SJCRH30 (cell line): ENCODE measurements around the gene TMEM59L. TPM values are rescaled to one million over a fixed set of nuclear protein-coding genes. Genes with fewer than 3 reads are reported as not detected.

Source experiments
- DNase-seq, 2 experiments: peaks; one replicate each; pipeline ENCODE4 v3.0.0-alpha.2; 2015 to 2020
- H3K27ac ChIP-seq: fragments of 250-450 bp; sonication (Bioruptor Pico); 2 replicates; pipeline ENCODE4 v1.5.1; 2020; ENCODE audit warnings: mild to moderate bottlenecking, moderate library complexity
- H3K27me3 ChIP-seq: fragments of 250-450 bp; sonication (Bioruptor Pico); 2 replicates; pipeline ENCODE4 v1.5.1; 2020; ENCODE audit warnings: mild to moderate bottlenecking, moderate library complexity
- H3K36me3 ChIP-seq: fragments of 250-450 bp; sonication (Bioruptor Pico); 2 replicates; pipeline ENCODE4 v1.5.1; 2020; ENCODE audit warnings: mild to moderate bottlenecking, moderate library complexity
- H3K4me1 ChIP-seq: fragments of 250-450 bp; sonication (Bioruptor Pico); 2 replicates; pipeline ENCODE4 v1.5.1; 2020; ENCODE audit warnings: mild to moderate bottlenecking, moderate library complexity
- H3K4me3 ChIP-seq: fragments of 250-450 bp; sonication (Bioruptor Pico); 2 replicates; pipeline ENCODE4 v1.5.1; 2020; ENCODE audit warnings: mild to moderate bottlenecking, moderate library complexity
- H3K9me3 ChIP-seq: fragments of 250-450 bp; sonication (Bioruptor Pico); replicated peaks from 2 replicates; pipeline ENCODE4 v1.5.1; 2020; ENCODE audit warnings: mild to moderate bottlenecking, moderate library complexity
- total RNA-seq: library from RNA; depleted of rRNA; stranded (reverse); fragments of >200 nt; shearing (Covaris generic); gene quantifications from 2 replicates; pipeline ENCODE4 v1.2.3, GENCODE V29; 2014

Gene TMEM59L
- total RNA-seq, 1 experiment from 2014 or later = not detected

DNA sequence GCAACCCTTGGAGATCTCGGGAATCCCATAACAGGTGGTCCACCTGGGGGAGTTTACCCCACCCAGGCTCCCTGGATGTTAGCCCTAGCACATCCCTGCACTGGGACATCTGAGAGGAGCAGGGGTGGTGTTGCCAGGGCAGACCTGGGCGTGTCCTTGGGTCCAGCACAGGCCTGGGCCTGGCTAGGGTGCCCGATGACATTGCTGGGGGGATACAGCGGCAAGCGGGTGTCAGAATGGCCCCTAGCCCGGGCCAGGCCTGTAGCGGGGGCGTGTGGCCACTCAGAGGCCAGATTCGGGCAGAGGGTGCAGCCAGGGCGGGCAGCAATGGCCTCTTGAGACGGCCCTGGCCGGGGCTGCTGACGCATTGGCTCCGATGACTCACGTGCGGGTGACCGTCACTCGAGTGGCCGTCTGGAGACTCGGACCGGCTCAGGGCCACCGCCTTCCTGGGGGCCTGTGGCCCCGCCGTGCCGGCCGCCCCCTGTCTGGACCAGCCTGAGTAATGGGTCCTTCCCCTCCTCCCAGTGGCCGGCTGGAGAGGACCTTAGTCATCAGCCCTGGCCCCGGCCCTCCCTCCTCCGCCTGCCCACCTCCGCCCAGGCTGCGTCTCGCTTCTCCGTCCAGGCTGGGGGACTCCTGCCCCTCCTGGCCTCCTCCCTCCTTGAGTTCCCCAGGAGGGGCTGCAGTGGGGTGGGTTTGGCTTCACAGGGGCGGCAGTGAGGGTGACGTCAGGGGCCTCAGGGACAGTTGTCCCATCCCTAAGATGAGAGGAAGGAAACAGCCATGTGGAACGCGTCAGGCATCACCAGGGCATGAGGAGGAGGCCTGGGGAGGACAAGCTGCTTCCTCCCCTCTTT is 47.6 kb downstream of the TMEM59L start:
- Histone ChIP-seq H3K4me3 (peak overlapping the region; percentile 16; the same call in 1 of the 2 replicates), H3K4me1 (peaks cover 33% of the 10 kb centered on the region), H3K27ac (no peak overlapping the region), H3K27me3 (peaks cover 15% of the 10 kb centered on the region; the same call in 1 of the 2 replicates), H3K9me3 (no peaks in the 10 kb centered on the region), H3K36me3 (no peaks in the 10 kb centered on the region)
- DNase-seq = no peak

DNA sequence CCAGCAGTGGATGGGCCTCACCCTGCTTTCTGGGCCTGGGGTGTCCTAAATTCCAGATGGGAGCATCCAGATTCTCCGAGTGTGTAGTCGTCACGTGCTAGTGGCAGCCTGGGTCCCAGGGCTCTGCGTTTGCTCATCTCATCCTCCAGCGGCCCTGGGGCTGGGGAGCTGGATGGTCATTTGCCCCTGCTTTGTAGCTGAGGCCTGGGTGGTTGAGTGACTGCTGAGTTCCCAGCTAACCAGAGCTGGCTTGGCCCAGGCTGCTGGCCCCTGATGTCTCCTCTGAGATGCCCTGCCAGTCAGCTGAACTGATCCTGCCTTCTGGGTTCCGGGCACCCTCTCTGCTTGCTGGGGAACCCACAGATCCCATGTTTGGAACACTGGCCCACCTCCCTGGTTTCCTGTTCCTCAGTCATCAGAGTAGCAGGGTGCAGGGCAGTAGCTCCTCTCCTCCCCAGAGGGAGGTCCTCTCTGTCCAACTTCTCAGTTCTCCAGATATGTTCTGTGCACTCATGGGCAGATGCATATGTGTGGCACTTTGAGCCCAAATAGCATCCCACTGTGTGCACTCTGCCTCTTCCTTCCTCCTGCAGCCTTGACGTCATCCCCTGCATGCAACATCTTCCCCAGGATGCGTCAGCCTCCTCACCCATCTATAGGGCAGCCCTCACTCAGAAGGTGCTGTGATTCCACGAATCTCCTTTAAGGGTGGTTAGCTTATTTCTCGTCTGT is 48.4 kb downstream of the TMEM59L start:
- H3K4me1 ChIP-seq = peaks cover 33% of the 10 kb centered on the region

DNA sequence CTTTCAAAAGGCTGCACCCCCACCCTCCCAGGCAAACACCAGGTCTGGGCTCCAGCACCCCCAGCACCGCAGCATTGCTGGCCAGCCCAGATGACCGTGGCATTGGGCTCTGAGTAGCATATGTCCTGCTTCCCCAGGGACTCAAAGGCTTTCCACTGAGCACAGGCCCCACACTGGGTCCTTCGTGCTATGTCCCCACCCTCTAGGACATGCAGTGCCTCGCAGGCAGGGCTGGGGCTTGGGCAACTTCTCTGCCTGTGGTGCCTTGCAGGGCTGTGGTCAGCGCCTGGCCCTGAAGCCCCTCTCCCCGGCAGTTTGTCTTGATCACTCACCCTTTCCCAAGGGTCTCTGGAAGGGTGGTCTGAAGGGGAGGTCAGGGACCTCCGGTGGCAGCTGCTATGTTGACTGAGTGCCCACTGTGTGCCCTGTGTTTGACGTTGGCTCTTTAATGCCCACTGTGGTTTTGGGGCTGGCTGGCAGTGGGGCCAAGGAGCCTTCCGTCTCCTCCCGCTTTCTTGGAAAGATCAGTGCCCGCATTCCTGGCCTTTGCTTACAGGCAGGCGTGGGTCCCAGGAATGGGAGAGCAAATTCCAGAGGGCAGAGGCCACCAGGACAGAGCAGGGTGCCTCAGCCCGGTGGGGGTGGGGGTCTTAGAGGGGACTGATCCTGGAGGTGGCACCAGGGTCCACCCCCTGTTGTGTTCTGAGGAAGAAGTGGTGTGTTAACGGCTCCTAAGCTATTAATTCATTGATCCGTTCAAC is 50.5 kb downstream of the TMEM59L start:
- no peaks in the 10 kb centered on the region for H3K36me3 ChIP-seq
- H3K27me3 ChIP-seq = peaks cover 28% of the 10 kb centered on the region
- DNase-seq = no peak
- no peaks in the 10 kb centered on the region for H3K9me3 ChIP-seq
- H3K4me3 ChIP-seq = no peak overlapping the region
- no peak overlapping the region for H3K27ac ChIP-seq
- peaks cover 20% of the 10 kb centered on the region for H3K4me1 ChIP-seq

More for the DNA sequence above, 48.4 kb downstream of the TMEM59L start:
- DNase-seq = no peak
- Histone ChIP-seq H3K27ac (no peak overlapping the region), H3K27me3 (peaks cover 23% of the 10 kb centered on the region), H3K4me3 (no peak overlapping the region), H3K36me3 (no peaks in the 10 kb centered on the region), H3K9me3 (no peaks in the 10 kb centered on the region)

DNA sequence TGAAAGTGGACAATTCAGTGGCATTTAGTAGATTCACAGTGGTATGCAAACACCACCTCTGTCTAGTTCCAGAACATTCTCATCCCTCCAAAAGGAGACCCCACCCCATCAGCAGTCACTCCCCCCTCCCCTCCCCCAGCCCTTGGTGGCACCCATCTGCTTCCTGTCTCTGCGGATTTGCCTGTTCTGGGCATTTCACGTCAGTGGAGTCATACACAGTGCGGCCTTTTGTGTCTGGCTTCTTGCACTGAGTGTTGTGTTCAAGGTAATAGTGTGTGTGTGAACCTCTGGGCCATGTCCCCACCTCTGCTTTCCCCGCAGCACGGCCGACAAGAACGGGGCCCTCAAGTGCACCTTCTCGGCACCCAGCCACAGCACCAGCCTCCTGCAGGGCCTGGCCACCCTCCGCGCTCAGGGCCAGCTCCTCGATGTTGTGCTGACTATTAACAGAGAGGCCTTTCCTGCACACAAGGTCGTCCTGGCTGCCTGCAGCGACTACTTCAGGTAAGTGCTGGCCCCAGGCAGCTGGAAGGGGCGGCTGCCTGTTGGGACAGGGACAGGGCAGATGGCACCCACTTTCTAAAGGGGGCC is 51.4 kb downstream of the TMEM59L start:
- Histone ChIP-seq H3K9me3 (no peaks in the 10 kb centered on the region), H3K27ac (no peak overlapping the region), H3K27me3 (peaks cover 27% of the 10 kb centered on the region), H3K36me3 (no peaks in the 10 kb centered on the region), H3K4me1 (peaks cover 12% of the 10 kb centered on the region), H3K4me3 (no peak overlapping the region)
- no peak for DNase-seq

DNA sequence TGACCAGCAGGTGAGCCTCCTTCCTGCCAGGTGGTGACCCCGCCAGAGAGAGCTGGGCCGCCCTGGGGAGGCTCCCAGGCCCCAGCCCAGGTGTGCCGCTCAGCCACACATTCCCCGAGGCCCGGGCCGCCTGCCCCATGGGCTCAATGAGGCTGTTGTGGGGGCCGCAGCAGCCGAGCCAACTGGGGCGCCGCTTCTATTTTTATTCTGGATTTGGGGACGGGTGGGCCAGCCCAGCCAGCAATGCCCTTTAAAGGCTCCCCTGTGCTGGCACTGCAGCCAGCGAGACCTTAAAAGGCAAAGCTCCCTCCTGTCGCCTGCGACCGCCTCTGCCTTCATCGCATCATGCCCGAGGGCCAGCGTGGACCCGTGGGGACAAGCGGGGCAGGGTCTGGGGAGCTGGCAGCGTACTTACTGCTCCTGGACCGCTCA is 53.1 kb downstream of the TMEM59L start:
- Histone ChIP-seq H3K4me1 (no peaks in the 10 kb centered on the region), H3K9me3 (no peaks in the 10 kb centered on the region), H3K27ac (no peak overlapping the region), H3K27me3 (peaks cover 18% of the 10 kb centered on the region), H3K4me3 (no peak overlapping the region), H3K36me3 (no peaks in the 10 kb centered on the region)
- DNase-seq = no peak

DNA sequence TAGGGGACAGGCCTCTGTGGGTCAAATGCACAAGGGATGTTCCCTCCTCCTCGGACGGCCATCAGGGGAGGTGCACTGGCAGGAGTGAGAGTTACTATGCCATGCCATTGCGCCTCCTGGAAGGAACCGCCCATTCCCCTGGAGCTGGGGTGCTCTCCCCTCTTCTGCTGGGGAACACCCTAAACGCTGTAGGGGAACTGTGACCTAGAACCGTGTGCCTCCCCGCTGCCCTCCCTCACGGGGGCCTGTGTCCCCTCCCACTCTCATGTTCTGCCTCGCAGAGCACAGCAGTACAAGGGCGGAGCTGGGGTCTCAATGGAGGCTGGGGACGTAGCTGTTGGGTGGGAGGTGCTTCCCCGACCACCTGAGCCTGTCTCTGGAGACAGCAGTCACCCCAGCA is 53.6 kb downstream of the TMEM59L start:
- no peak overlapping the region for H3K27ac ChIP-seq
- H3K9me3 ChIP-seq = no peaks in the 10 kb centered on the region
- DNase-seq = no peak
- no peak overlapping the region for H3K4me3 ChIP-seq
- H3K36me3 ChIP-seq = no peaks in the 10 kb centered on the region
- H3K4me1 ChIP-seq = no peaks in the 10 kb centered on the region
- peaks cover 16% of the 10 kb centered on the region for H3K27me3 ChIP-seq

DNA sequence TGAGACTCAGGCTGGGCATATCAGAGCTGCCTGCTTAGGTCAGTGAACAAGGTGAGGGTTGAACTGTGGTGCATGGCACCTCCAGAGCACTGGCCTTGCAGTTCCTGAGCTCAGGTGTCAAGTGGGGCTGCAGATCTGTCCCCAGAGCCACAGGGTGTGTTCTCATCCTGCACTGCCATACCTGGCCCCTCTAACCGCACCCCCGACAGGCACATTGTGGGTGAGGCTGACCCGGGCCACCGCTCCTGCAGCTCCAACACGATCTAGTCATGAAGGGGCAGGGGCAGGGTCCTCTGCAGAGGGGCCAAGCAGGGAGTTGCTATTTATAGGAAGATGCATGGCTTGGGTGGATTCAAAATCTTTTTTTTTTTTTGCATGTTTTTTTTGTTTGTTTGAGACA is 54.1 kb downstream of the TMEM59L start:
- DNase-seq = no peak
- Histone ChIP-seq H3K9me3 (no peaks in the 10 kb centered on the region), H3K27ac (no peak overlapping the region), H3K36me3 (no peaks in the 10 kb centered on the region), H3K4me1 (no peaks in the 10 kb centered on the region), H3K4me3 (no peak overlapping the region), H3K27me3 (peaks cover 17% of the 10 kb centered on the region)

DNA sequence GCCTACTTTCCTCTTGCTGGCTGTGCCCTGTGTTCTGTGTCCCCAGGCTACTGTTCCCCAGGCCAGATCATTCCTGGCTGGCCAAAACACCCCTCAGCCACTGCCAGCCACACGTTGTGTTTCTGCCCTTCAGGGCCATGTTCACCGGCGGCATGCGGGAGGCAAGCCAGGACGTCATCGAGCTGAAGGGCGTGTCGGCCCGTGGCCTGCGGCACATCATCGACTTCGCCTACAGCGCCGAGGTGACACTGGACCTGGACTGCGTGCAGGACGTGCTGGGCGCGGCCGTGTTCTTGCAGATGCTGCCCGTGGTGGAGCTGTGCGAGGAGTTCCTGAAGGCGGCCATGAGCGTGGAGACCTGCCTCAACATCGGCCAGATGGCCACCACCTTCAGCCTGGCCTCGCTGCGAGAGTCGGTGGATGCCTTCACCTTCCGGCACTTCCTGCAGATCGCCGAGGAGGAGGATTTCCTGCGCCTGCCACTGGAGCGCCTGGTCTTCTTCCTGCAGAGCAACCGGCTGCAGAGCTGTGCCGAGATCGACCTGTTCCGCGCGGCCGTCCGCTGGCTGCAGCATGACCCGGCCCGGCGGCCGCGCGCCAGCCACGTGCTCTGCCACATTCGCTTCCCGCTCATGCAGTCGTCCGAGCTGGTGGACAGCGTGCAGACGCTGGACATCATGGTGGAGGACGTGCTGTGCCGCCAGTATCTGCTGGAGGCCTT is 55.0 kb downstream of the TMEM59L start:
- H3K27ac ChIP-seq = no peak overlapping the region
- no peaks in the 10 kb centered on the region for H3K36me3 ChIP-seq
- H3K4me1 ChIP-seq = no peaks in the 10 kb centered on the region

DNA sequence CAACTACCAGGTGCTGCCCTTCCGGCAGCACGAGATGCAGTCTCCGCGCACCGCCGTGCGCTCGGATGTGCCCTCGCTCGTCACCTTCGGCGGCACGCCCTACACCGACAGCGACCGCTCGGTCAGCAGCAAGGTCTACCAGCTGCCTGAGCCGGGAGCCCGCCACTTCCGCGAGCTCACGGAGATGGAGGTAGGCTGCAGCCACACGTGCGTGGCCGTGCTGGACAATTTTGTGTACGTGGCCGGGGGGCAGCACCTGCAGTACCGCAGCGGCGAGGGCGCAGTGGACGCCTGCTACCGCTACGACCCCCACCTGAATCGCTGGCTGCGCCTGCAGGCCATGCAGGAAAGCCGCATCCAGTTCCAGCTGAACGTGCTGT is 55.6 kb downstream of the TMEM59L start:
- no peak overlapping the region for H3K4me3 ChIP-seq
- no peak for DNase-seq
- no peaks in the 10 kb centered on the region for H3K36me3 ChIP-seq
- no peaks in the 10 kb centered on the region for H3K9me3 ChIP-seq
- H3K27ac ChIP-seq = no peak overlapping the region
- peaks cover 26% of the 10 kb centered on the region for H3K27me3 ChIP-seq
- no peaks in the 10 kb centered on the region for H3K4me1 ChIP-seq

More for the DNA sequence above, 55.0 kb downstream of the TMEM59L start:
- H3K9me3 ChIP-seq = no peaks in the 10 kb centered on the region
- H3K27me3 ChIP-seq = peaks cover 26% of the 10 kb centered on the region
- H3K4me3 ChIP-seq = no peak overlapping the region
- DNase-seq = no peak

DNA sequence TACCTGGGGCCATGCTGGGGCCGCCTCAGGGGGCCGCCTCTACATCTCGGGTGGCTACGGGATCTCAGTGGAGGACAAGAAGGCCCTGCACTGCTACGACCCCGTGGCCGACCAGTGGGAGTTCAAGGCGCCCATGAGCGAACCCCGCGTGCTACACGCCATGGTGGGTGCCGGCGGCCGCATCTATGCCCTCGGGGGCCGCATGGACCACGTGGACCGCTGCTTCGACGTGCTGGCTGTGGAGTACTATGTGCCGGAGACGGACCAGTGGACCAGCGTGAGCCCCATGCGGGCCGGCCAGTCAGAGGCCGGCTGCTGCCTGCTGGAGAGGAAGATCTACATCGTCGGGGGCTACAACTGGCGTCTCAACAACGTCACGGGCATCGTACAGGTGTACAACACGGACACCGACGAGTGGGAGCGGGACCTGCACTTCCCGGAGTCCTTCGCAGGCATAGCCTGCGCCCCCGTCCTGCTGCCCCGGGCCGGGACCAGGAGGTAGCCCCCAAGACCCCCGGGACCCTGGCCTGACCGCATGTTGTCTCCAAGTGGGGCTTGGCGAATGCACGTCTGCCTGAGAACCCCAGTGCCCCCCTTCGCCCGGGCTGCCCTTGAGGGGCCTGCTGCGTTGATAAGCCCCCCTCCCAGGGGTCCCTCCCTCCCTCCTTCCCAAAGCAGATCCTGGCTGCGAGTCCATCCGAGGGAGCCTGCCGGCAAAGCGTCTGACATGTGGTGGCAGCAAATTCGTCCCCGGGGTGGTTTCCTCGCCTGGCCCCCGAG is 56.3 kb downstream of the TMEM59L start:
- Histone ChIP-seq H3K9me3 (no peaks in the 10 kb centered on the region), H3K27ac (no peak overlapping the region), H3K27me3 (peaks cover 26% of the 10 kb centered on the region), H3K4me3 (no peak overlapping the region), H3K4me1 (no peaks in the 10 kb centered on the region), H3K36me3 (no peaks in the 10 kb centered on the region)
- DNase-seq = no peak

DNA sequence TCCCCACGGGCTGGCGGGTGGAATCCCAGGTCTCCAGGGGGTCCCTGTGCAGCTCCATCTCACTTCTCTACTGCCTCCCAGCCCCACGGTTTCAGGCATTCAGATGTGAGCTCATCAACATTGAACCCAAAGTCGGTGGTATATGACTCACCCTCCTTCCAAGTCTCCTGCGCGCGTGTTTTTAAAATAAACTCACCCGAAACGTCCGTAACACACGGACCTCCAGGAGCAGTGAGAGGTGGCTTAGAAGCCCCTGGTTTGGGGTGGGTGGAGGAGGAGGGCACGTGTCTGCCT is 56.8 kb downstream of the TMEM59L start:
- no peak for DNase-seq
- Histone ChIP-seq H3K4me1 (no peaks in the 10 kb centered on the region), H3K4me3 (no peak overlapping the region), H3K27ac (no peak overlapping the region), H3K36me3 (no peaks in the 10 kb centered on the region), H3K27me3 (peaks cover 26% of the 10 kb centered on the region), H3K9me3 (no peaks in the 10 kb centered on the region)

DNA sequence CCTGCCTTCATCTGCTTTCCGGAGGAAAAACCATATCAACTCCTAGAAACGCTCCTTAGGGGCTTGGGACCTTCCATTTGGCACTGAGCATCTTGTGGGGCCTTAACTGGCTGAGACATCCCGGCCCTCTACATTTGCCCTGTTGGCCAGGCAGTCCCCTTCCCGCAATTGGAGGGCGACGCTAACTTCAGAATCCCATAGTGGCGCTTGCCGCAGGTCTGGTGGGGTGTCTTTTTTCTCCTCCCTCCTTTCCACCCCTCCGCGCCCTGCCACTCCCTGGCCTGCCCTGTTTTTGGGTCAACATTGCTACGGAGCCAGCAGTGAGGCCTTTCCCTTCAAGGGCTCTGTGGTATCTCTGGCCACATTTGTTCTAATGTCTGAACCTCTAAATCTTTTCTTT is 57.2 kb downstream of the TMEM59L start:
- no peak overlapping the region for H3K27ac ChIP-seq
- no peaks in the 10 kb centered on the region for H3K4me1 ChIP-seq
- DNase-seq = no peak
- no peak overlapping the region for H3K4me3 ChIP-seq
- no peaks in the 10 kb centered on the region for H3K36me3 ChIP-seq
- H3K9me3 ChIP-seq = no peaks in the 10 kb centered on the region
- H3K27me3 ChIP-seq = peaks cover 26% of the 10 kb centered on the region

DNA sequence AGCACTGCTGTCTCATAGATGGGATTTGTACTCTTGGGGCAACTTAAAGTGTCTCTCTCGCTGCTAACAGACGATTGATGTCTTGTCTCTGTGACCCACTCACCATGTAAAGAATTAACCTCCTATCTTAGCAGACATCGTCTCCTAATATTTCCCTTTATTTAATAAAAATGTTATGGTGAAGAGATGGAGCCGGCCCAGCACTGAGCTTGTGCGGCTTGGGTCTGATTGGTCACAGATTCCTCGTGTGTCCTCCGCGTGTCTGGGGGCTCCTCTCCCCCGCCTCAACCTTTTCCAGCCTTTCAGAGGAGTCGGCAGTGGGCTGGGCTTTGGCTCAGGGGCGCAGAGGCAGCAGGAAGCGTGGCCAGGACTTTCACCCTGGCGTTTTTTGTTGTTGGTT is 57.6 kb downstream of the TMEM59L start:
- H3K9me3 ChIP-seq = no peaks in the 10 kb centered on the region
- H3K4me3 ChIP-seq = no peak overlapping the region
- no peaks in the 10 kb centered on the region for H3K4me1 ChIP-seq
- no peaks in the 10 kb centered on the region for H3K36me3 ChIP-seq
- H3K27me3 ChIP-seq = peaks cover 24% of the 10 kb centered on the region
- no peak for DNase-seq
- H3K27ac ChIP-seq = no peak overlapping the region
